Measurements from ENCODE around the gene WDR7.

GRCh38 chr18:56807901-56808300 is 156.7 kb downstream of the WDR7 start:
- TF ChIP-seq CTCF (IDR thresholded peaks at IDR 0.05): no peak
- no peak for TF ChIP-seq POLR2A (IDR thresholded peaks at IDR 0.05)
- no peak for TF ChIP-seq EP300 (IDR thresholded peaks at IDR 0.05)
